Umbilical cord (tissue), 2 donors: ENCODE data around the gene ALDH18A1. TPM values are rescaled to one million over a fixed set of nuclear protein-coding genes. Genes with fewer than 3 reads are reported as not detected.
A peak's percentile ranks its signal among the peaks of the same experiment; 100 is the strongest.
"Not testable (repeated sequence)": the region's sequence is repeated elsewhere in the genome, so short reads cannot be mapped to it uniquely, and the experiment has no call there.

ENCODE experiments used
- DNase-seq: peaks from one replicate; pipeline ENCODE4 v3.0.0-alpha.2; 2015; ENCODE audit warnings: low spot score
- total RNA-seq: library from RNA; depleted of rRNA; stranded (reverse); fragments of >200 nt; gene quantifications from one replicate; pipeline ENCODE4 v1.2.3, GENCODE V29; 2014; ENCODE audit warnings: low replicate concordance; ENCODE audit not compliant: insufficient read depth

Gene ALDH18A1
- 168 TPM for total RNA-seq

DNA sequence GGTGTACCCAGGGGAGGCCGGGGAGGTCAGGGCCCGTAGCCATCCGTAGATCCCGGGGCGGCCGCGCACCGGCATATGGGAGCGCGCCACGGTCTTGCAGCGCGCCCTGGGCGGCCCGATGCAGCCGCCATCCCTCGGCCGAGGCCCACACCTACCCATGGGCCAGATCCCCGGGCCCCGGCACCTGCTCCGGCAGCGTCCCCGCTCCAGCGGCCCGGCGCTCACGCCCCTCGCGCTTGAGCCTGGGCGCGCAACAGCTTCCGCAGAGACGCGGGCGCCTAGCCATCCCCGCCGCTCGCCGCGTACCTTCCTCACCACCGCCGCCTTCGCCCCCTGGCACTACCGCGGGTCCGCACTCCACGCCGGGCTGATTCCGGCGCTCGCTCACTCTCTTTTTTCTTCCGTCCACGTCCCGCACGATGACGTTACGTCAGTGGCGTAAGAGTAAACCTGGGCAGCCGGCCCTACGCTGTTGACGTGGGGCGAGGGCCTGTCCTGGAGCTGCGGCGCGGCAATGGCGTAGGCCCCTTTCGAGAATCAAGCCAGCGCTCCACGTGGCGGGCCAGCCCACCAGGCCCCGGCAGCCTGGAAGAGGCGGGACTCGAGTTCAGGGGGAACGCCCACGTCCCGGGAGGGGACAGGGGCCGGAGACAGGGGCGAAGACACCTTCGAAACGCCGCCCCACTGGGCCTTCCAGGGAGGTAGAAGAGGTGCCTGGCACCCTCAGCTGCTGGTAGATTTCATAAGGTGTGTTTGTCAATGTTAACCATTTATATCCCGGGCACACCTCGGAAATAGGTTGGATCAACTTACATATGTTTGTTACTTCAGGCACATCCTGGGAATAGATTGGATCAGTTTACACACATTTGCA lies at the start of gene ALDH18A1:
TSS of gene ALDH18A1 (minus strand) at position 421 of the 874 bp plus-strand sequence. CDS start 3,334 bp downstream, outside the sequence.
- DNase-seq: peak; percentile 97

DNA sequence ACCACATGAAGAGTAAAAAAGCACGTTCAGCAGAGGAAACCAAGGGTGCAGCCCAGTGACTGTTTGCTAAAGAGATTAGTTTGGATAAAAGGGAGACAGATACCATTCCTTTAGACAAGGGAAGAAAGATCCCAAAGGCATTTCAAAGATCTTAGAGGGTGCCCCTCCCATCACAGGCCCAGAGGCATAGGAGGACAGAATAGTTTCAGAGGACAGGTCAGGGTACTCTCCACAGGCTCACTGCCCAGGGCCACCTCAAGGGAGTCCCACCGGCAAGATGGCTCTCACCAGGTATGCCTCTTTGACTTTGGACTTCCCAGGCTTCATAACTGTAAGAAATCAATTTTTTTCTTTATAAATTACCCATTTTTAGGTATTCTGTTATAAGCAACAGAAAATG lies 41.9 kb upstream of the ALDH18A1 start:
- DNase-seq: no peak

DNA sequence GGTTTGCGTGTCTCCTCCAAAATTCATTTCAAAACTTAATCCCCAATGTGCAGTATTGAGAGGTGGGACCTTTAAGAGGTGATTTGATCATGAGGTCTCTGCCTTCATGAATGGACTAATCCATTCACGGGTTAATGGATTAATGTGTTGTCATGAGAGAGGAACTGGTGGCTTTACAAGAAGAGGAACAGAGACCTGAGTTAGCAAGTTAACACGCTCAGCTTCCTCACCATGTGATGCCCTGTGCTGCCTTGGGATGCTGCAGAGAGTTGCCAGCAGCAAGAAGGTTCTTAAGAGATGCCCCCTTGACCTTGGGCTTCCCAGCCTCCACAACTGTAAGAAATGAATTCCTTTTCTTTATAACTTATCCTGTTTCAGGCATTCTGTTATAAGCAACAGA lies 40.9 kb upstream of the ALDH18A1 start:
- DNase-seq: peak; percentile 29

DNA sequence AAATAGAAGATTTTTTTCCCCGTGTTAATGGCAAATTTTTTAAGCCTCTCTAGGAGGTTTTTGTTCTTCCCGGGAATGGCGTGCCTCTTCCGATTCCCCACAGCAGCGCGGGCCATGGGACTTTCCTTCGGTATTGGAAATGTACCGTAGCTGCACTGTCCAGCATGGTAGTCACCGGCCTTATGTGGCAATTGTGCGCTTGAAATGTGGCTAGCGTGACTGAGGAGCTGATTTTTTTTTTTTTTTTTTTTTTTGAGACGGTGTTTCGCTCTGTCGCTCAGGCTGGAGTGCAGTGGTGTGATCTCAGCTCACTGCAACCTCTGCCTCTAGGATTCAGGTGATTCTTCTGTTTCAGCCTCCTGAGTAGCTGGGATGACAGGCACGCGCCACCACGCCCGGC lies 38.2 kb upstream of the ALDH18A1 start:
- no peak for DNase-seq

DNA sequence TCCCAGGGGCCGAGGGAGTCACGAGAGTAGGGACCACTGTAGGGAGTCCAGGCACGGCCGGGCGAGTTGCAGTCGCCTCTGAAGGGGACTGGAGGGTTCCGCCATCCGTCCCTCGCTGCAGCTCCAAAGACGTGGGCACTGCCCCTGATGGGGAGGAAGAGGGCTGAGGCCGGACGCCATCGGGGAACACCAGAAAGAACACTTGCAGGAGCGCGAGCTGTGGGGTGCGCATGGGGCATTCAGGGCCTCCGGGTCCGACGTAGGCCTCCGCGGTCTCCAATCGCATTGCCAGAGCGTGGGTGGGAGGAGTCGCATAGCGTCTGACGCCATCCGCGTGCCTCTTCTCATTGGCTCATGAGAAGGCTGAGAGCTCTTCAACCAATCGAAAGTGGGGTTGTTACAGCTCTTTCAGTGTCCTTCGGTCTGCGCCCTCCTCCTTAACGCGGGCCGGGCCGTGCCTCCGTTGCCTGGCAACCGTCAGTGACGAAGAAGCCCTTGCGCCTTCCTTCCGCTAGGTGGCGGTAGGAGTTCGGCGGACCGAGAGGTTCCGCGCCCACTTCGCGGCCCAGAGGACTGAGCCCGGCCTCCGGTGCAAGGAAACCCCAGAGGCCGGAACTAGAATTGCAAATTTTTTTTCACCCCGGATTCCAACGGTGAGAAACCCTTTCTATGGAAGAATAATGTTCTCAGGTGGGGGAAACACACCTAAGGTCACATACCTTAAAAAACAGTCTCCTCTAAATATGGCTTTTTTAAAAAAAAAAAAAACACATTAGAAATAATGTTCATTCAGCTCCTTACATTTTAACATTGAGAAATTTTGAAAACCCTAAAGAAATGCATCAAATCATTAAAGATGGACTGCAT lies 37.4 kb upstream of the ALDH18A1 start, which contains the start of gene TCTN3:
TSS of gene TCTN3 (minus strand) at position 260 of the 867 bp plus-strand sequence. CDS start at position 232, 28 bp downstream.
- peak; percentile 100 for DNase-seq

DNA sequence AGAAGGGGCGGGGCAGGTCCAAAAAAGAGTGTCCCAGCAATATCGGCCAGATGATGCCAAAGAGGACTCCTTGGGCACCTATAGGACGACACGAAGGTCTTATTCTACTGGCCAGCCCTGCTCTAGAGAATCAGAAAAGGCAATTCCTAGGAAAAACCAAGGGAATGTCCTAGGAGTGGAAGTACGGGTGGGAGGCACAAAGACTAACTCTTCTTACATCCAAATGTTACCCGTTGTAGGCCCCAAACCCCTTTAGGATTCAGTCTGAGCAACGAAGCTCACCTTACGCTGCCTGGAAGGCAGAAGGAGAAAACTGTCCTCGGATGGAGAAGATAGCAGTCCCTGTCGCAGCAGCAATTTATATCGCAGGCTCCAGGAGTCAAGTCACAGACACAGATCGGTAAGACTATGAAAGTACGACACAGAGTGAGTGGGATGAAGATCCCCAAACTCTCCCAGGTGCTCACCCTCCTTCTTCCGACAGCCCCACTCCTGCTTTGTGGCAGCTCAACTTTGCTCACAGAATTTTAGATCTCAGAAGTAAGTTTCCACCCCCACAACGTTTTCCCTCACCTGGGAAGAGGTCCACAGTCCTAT lies 36.7 kb upstream of the ALDH18A1 start:
- peak; percentile 15 for DNase-seq

DNA sequence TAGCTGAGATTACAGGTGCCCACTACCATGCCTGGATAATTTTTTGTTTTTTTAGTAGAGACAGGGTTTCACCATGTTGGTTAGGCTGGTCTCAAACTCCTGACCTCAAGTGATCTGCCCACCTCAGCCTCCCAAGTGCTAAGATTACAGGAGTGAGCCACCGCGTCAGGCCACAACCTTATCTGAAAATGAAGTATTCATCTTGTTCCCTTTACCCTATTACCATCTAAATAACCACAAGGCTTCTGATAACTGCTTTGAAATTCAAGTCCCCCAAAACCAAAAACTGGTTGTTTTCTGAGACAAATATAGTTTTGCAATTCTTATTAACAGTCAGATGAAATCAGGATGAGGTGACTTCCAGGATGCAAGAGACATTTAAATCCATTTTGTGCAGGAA lies 34.8 kb upstream of the ALDH18A1 start:
- DNase-seq: no peak

DNA sequence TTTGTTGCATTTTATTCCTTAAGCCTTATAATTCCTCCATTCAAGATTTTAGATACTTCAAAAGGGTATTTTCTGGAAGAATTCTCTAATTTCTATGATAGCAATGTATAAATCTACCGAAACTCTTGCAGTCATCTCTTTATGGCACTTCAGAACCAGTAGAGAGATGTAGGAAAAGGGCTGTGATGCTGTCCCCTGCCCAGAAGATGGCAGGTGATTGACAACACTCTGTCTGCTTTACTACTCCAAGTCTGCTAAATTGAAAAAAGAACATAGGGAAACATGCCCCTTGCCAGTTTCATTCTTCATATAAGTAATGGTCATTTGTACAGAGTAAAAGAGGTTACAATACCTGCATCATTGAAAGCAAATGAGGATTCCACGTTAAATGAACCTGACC lies 32.1 kb upstream of the ALDH18A1 start:
- DNase-seq: no peak

DNA sequence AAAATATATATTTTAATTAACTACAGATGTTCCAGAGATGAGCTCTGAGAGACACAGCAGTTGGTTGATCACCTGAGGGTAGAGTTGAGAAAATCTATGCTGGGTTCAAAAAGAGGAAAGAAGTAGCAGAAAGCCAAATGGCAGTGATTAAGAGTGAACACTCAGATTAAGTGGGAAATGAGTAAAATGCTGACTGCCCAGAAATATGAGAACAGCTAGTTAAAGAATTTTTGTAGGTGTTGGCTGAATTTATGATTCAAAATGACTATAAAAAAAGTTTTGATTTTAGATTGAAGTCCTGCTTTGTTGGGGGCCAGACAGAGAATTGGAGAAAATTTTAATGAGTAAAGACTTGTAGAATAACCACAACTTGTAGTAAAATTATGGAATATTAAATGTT lies 27.5 kb upstream of the ALDH18A1 start:
- DNase-seq: no peak

DNA sequence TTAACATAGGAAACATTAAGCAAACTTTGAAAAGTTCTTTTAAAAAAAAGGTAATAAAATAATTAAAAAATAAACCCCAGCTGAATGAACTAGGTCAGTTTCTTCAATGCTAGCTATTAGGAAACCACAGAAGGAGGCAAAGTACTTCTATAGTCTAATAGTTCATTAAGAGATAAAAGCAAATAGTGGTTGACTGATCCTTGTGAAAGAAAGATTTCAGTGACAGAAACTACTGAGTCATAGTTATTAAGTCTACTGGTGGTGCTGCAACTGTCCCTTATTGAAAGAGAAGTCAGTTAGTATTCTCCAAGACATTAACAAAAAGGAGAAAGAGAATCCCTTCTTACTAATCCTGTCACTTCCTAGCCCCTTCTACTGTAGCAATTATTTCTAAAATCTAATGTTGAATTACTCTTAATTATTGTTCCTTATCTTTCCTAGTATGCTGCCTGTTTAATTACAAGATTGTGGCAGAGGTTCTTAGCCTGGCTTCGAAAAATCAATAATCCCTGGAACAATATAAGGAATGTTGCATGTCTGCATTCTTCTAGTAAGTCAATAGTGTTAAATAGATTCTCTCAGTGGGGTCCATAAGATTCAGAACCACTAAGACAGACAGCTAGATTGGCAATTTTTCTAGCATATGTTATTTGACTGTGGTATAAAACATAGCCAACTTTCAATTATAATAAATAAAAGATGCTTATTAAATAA lies 19.0 kb upstream of the ALDH18A1 start:
- no peak for DNase-seq

DNA sequence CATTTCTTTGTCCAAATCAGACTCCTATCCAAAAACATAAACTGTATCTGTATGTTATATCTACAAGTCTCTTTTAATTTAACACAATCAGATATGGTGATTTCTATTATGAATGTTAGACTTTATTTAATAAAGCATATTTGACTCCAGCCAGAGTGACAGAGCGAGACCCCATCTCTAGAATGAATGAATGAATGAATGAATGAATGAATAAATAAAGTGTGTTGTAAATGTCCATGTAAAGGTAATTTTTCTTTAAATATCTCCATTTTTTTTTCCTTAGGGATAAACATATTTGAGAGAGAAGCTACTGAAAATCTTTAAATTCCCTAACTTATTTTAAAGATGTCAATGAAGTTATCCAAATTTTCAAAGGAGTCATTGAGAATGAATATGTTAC lies 18.1 kb upstream of the ALDH18A1 start:
- DNase-seq: no peak

DNA sequence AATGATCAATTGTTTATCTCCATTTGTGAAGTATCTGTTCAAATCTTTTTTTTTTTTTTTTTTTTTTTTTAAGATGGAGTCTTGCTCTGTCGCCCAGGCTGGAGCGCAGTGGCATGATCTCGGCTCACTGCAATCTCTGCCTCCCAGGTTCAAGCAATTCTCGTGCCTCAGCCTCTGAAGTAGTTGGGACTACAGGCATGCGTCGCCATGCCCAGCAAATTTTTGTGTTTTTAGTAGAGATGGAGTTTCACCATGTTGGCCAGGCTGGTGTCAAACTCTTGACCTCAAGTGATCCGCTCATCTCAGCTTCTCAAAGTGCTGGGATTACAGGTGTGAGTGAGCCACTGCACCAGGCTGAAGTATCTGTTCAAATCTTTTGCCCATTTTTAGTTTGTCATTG lies 16.1 kb upstream of the ALDH18A1 start:
- not testable (repeated sequence) for DNase-seq

DNA sequence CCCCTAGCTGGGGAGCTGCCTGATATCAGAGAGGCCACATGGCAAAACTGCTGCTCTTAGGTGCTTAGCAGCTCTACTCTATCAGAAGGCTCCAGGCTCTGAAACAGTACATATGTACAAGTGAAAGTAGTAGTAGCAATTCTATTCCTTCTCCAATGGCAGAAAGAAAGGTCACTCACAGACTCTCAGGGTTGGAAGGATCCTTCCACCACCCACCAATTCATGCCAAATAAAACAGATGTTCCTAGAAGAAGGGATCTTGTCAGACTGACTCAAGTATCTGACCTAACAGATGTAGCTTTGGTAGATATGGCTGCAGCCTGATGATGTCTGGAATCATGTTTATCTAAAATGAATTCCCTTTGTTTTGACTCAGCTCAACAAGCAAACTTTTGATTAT lies 8.0 kb upstream of the ALDH18A1 start:
- no peak for DNase-seq

DNA sequence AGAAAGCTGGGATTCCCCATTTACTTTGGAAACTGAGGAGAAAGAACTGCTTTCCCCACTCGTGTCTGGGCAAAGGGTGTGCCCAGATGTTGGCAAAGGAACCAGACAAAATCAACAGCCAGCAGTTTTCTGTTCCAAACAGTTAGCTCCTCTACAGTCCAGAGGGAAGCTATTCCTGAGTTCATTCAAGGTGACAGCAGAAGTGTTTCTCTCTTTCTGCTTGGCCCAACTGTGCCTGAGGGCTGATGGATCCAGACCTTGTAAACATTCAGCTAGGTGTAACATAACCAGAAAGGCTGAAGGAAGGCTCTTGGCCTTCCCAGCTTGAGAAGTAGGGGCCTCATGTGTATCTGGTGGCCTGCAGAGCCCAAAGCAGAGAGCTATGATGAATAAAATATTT lies 7.0 kb upstream of the ALDH18A1 start:
- no peak for DNase-seq

DNA sequence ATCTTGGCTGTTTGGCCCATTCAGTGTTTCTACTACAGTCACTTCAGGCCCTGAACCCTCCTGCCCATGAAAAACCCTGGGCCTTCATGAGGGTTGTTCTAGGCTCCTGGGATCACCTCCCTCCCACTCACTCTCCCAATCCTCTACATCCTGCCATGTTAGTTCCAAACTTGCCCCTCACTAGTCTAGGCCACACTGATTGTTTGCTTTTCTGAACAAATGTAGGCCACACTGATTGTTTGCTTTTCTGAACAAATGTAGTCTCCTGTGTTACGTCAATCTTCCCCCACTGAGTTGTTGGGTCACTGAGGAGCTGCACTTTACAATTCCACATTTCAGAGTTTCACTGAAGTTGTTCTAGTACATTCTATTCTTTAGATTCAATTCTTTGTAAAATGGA lies 5.3 kb upstream of the ALDH18A1 start:
- no peak for DNase-seq

DNA sequence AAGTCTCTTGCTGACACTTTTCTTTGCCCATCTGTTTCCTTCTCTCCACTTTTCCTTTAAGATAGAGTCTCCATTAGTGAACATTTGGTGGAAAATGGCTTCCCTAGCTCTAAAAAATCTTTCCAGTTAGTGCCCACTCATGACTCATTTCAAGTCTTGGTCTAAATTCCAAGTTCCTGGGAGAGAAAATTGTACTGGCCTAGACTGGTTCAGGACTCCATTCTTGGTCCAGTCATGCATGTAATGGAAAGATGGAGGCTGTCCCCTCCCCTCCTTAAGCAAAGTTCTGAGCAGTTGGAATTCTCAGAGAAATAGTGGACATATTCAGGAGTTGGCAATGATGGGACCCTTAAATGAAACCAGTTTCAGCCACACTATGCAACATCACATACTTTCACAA lies 3.8 kb upstream of the ALDH18A1 start:
- DNase-seq: no peak

DNA sequence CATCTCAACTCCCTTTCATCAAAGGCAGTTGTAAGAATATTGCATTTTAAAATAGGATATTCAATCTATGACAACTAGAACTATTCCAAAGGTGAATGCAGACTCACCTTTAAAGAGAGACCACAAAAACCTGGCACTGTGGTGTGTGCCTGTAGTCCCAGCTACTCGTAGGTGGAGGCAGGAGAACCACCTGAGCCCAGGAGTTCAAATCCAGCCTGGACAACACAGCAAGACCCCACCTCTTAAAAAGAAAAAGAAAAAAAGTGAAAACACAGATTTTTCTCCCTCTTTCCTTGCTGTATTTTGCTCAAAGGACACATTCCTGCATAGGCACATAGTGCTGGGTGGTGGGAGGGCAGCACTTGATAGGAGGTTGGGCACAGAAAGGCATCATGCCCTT lies 739 bp upstream of the ALDH18A1 start:
- DNase-seq: no peak

DNA sequence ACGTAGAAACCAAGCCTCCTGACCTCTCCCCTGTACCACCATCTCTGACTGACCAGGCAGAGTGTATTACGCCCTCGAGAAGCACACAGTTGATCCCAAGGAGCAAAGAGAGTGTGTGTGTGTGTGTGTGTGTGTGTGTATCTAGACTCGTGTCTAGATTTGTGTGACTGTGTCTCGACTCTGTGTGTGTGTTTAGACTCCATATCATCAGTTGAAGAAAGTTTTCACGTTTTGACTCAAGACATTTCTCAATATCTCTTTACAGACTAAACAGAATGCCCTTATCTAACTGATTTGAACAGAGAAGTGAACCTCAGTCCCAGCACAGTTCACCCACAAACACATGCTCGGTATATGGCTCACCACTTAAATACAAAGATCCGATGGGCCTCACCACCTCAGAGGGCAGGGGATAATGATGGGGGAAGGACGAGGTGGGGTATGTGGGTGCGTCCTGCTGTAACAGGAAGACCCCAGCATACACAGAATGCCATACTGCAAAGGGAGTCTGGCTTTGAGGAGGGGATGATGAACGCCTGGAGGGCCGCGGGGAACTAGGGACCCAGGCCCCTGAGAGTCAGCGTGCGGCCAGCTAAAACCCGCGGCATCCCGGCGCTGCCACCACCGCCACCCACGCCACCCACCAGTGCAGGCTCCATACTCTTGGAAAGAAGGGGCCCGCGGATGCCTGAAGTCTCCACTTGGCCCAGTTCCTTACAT lies 780 bp downstream of the ALDH18A1 start:
- DNase-seq: peak; percentile 19

DNA sequence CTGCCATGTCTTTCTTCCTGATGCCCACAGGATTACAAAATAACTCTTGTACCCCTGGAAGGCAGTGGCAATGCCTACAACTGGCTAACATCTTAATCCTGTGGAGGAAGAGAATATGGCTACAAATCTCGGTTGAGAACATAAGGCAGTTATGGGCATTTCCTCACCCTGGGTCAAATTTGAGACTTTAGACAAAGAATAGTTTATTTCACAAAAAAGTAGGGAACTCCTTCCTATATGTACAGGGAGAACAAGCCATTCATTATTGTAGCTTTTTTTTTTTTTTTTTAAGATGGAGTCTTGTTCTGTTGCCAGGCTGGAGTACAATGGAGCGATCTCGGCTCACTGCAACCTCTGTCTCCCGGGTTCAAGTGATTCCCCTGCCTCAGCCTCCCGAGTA lies 2.6 kb downstream of the ALDH18A1 start:
- DNase-seq: no peak

DNA sequence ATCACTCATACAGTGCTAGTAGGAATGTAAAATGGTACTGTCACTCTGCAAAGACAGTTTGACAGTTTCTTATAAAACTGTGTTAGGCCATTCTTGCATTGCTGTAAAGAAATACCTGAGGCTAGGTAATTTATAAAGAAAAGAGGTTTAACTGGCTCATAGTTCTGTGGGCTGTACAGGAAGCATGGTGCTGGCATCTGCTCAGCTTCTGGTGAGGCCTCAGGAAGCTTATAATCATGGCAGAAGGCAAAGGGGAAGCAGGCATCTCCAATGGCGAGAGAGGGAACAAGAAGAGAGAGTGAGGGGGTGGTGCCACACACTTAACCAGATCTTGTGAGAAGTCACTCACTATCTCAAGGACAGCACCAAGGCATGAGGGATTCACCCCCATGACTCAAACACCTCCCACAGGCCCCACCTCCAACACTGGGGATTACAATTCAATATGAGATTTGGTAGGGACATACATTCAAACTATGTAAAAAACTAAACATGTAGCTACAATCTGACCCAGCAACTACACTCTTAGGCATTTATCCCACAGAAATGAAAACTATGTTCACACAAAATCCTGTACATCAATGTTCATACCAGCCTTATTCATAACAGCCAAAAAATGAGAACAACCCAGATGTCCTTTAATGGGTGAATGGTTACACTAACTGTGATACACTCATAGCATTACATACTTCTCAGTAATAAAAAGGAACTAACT lies 5.0 kb downstream of the ALDH18A1 start:
- no peak for DNase-seq
